Adrenal gland (tissue), 12 donors: ENCODE measurements around the gene KCNT1. TPM values are rescaled to one million over a fixed set of nuclear protein-coding genes. Genes with fewer than 3 reads are reported as not detected.

ENCODE experiments used
- DNase-seq, 7 donors: peaks; one replicate each; pipeline ENCODE4 v3.0.0-alpha.2; 2019 to 2020
- H3K27ac ChIP-seq, 5 donors: fragments of 200-600 bp; sonication (generic) in 4 of 5; 1 replicate in 3 of 5; 2 replicates in 2 of 5; pipeline versions ENCODE4 v1.5.1 to v1.8.0; 2016 to 2020; ENCODE audit warnings: mild to moderate bottlenecking in 1 of 5
- H3K27me3 ChIP-seq: fragments of 200-600 bp; 2 replicates; pipeline ENCODE4 v1.8.0; 2021
- H3K36me3 ChIP-seq, 2 donors: fragments of 200-600 bp; replicated peaks in 1 of 2; 1 replicate in 1 of 2; 2 replicates in 1 of 2; pipeline versions ENCODE4 v1.5.1 to v1.8.0; 2018 to 2022
- H3K4me1 ChIP-seq, 2 donors: fragments of 200-600 bp; replicated peaks in 1 of 2; 1 replicate in 1 of 2; 2 replicates in 1 of 2; pipeline versions ENCODE4 v1.5.1 to v1.8.0; 2018 to 2021
- H3K4me3 ChIP-seq, 4 donors: fragments of 200-600 bp; sonication (generic) in 3 of 4; one replicate each; pipeline ENCODE4 v1.5.1; 2016 to 2018
- H3K9me3 ChIP-seq, 3 donors: fragments of 200-600 bp; sonication (generic) in 1 of 3; replicated peaks in 1 of 3; 1 replicate in 2 of 3; 2 replicates in 1 of 3; pipeline versions ENCODE4 v1.5.1 to v1.8.0; 2016 to 2021
- POLR2A ChIP-seq, 2 donors: fragments of 450-650 bp; IDR thresholded peaks; one replicate each; pipeline ENCODE4 v1.6.1; 2017; ENCODE audit warnings: antibody characterized with exemption in 2 of 2, mild to moderate bottlenecking in 2 of 2, moderate library complexity in 1 of 2
- WGBS, 4 donors: extraction: QIAGEN DNeasy Blood & Tissue Kit in 2 of 4; methylation state at CpG; one replicate each; pipeline versions ENCODE4 v1.1.5 to v1.1.7; 2013 to 2017; 5-methylcytosine and 5-hydroxymethylcytosine counted together
- intact Hi-C, 2 donors: fragments of 100-400 bp; cut with DNase I; formaldehyde crosslinking; loops; one replicate each; pipeline versions ENCODE4 v1.14.1 to v1.15.0; 2022 to 2023
- polyA plus RNA-seq, 3 donors: library from polyadenylated mRNA; stranded (reverse); fragments of 200-250 nt in 2 of 3; fragments of 350-450 nt in 1 of 3; fragmentation: Illumina TruSeq in 1 of 3; extraction: RNeasy Lipid Tissue Mini Kit (QIAGEN cat#74804) in 1 of 3; gene quantifications; one replicate each; pipeline ENCODE4 v1.2.3, GENCODE V29; 2013 to 2014
- total RNA-seq, 9 donors: library from RNA; depleted of rRNA in 4 of 9; stranded (reverse); fragments of >200 nt in 4 of 9; fragments of 120-200 nt in 1 of 9; fragmentation: NEBNext Ultra II Directional in 1 of 9; extraction: Animal tissue kit (Norgen Biotek cat#: 25700) in 1 of 9; gene quantifications; one replicate each; pipeline versions ENCODE4 v1.1.0 to v1.2.4, GENCODE V29; 2013 to 2023
- TF ChIP-seq, protein P1 (sequence below), 6 experiments: fragments of 450-650 bp in 4 of 6; fragments of 200-600 bp in 2 of 6; sonication (generic) in 1 of 6; IDR thresholded peaks; 1 replicate in 5 of 6; 2 replicates in 1 of 6; pipeline versions ENCODE4 v1.5.1 to v1.8.0; 2016 to 2021; ENCODE audit warnings: antibody characterized with exemption in 6 of 6, mild to moderate bottlenecking in 2 of 6, moderate library complexity in 1 of 6
- donor health status: healthy with polysubstance abuse.
- donor health status: Bipolar disorder and iron deficiency.
- donor health status: DM: yes; HTN: yes; CAD: no.
- donor health status: DM: no; HTN: no; CAD: no.
- donor health status: DM: no; HTN: no; CAD: no.
- donor health status: DM: yes; HTN: yes; CAD: no.

Gene KCNT1
- total and polyA plus RNA-seq, 12 donors = 0.05 to 2.4 (median 0.24) TPM; not detected in 6

DNA sequence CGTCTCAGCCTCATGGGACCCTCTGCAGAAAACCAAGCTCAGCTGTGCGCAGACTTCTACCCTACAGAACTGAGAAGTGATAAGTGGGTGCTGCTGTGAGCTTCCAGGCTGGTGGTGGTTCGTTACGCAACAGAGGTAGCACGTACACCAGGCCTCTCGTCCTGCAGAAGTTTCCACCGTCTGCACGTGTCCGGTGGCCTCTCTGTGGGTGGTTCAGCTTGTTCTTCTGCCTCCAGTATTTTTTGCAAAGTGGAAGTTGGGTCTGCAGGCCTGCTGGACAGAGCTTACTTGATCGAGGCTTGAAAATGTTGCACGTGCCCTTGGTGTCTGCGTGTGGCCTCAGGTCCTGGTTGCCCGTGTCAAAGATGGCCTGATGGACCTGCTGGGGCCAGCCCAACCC, 27.5 kb downstream of the KCNT1 start:
- no peak overlapping the region for H3K27ac ChIP-seq
- H3K4me1 ChIP-seq = no peaks in the 10 kb centered on the region
- intact Hi-C loops = no loop called here
- no peaks in the 10 kb centered on the region for H3K36me3 ChIP-seq
- no peak for TF ChIP-seq POLR2A (IDR thresholded peaks at IDR 0.05)
- TF ChIP-seq, protein P1, sequence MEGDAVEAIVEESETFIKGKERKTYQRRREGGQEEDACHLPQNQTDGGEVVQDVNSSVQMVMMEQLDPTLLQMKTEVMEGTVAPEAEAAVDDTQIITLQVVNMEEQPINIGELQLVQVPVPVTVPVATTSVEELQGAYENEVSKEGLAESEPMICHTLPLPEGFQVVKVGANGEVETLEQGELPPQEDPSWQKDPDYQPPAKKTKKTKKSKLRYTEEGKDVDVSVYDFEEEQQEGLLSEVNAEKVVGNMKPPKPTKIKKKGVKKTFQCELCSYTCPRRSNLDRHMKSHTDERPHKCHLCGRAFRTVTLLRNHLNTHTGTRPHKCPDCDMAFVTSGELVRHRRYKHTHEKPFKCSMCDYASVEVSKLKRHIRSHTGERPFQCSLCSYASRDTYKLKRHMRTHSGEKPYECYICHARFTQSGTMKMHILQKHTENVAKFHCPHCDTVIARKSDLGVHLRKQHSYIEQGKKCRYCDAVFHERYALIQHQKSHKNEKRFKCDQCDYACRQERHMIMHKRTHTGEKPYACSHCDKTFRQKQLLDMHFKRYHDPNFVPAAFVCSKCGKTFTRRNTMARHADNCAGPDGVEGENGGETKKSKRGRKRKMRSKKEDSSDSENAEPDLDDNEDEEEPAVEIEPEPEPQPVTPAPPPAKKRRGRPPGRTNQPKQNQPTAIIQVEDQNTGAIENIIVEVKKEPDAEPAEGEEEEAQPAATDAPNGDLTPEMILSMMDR (IDR thresholded peaks at IDR 0.05) = no peak
- no peak overlapping the region for H3K4me3 ChIP-seq
- H3K27me3 ChIP-seq = no peaks in the 10 kb centered on the region
- DNase-seq = no peak
- WGBS, 4 donors = 81 to 85% (median 84%) methylated on average over 10 to 13 of the region's 13 CpGs
- H3K9me3 ChIP-seq = no peaks in the 10 kb centered on the region

DNA sequence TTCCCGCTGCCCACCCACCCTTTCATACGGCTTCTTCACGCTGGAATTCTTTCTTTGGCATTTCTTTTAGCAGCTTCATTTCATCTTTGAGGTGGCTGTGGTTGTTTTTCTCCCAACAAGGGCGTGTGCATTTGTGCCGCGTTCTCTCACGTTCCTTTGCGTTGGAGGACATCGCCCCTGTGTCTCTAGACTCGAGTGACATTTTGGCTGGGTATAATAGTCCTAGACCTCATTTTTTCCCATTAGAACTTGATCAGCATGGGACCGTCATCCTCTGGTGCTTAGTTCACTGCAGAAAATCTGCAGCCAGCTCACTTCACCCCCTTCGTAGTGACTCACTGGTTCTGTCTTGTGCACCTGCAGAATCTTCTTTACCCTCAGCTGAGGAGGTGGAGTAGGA, 29.5 kb downstream of the KCNT1 start:
- intact Hi-C loops = no loop called here
- Histone ChIP-seq H3K4me1 (no peaks in the 10 kb centered on the region), H3K27me3 (peaks cover 5% of the 10 kb centered on the region), H3K4me3 (no peak overlapping the region), H3K9me3 (no peaks in the 10 kb centered on the region), H3K27ac (no peak overlapping the region), H3K36me3 (no peaks in the 10 kb centered on the region)
- TF ChIP-seq, protein P1 (IDR thresholded peaks at IDR 0.05) = no peak
- TF ChIP-seq POLR2A (IDR thresholded peaks at IDR 0.05) = no peak
- 92 to 96% (median 93%) methylated on average over 12 of the region's 12 CpGs for WGBS, 4 donors
- DNase-seq = no peak

DNA sequence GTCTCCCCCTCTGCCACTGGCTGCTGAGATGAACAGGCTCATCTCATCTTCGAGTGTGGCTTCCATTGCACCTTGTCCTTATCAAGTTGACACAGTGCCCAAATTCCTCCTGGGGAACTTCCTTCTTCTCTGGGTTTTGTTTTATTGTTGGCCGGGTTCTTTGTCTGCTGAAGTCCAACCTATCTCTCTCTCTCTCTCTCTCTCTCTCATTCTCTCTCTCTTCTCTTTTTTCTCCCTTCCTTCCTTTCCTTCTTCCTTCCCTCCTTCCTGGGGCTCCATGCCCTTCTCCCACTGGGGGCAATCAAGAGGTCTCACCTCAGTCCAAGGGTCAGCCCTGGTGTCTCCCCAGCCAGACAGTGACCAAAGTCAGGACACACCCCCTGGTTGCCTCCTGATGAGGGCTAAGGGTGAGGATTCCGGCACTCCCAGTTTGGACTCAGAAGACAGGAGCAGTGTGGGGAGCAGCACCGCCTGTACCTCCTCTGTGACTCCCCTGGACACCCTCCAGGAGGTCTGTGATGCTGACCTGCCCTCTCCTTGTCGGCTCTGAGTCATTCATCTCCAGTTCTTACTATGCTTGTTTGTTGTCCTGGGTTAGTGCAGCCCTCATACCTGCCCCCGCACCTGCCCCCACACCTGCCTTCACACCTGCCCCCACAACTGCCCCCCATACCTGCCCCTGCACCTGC, 30.7 kb downstream of the KCNT1 start:
- no peaks in the 10 kb centered on the region for H3K36me3 ChIP-seq
- no peak overlapping the region for H3K27ac ChIP-seq
- WGBS, 4 donors = 58 to 70% (median 65%) methylated on average over 6 of the region's 6 CpGs
- intact Hi-C loops = no loop called here
- no peak overlapping the region for H3K4me3 ChIP-seq
- no peak for TF ChIP-seq POLR2A (IDR thresholded peaks at IDR 0.05)
- TF ChIP-seq, protein P1 (IDR thresholded peaks at IDR 0.05) = no peak
- peaks cover 10% of the 10 kb centered on the region for H3K27me3 ChIP-seq
- no peak for DNase-seq
- no peaks in the 10 kb centered on the region for H3K9me3 ChIP-seq
- no peaks in the 10 kb centered on the region for H3K4me1 ChIP-seq

DNA sequence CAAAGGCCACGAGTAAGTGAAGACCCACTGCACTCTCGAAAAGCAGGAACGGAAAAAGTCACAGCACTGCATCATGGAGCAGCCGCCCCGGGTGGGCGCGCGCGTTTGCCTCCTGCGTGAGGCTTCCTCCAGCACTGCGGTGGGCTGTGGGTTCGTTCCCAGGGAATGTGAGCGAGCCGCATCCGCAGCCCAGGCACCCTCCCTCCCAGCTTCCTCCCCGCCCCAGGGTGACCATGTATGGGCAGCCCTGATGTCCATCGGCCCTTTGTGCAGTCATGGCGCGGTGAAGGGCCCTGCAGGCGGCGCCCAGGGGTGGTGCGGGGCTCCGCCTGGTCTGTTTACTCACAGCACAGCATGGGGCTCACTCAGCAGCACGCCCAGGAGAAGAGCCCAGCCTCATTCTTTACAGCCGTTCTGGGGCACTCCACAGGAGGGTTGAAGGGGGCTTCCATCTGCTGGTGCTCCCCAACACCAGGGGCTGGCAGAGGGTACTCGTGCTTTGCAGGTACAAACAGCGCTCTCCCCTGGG, 32.7 kb downstream of the KCNT1 start:
- 74 to 83% (median 78%) methylated on average over 16 to 27 of the region's 27 CpGs for WGBS, 4 donors
- H3K27ac ChIP-seq = no peak overlapping the region
- H3K4me3 ChIP-seq = no peak overlapping the region
- H3K27me3 ChIP-seq = peaks cover 10% of the 10 kb centered on the region
- TF ChIP-seq POLR2A (IDR thresholded peaks at IDR 0.05) = no peak
- TF ChIP-seq, protein P1 (IDR thresholded peaks at IDR 0.05) = no peak
- no peaks in the 10 kb centered on the region for H3K36me3 ChIP-seq
- H3K4me1 ChIP-seq = no peaks in the 10 kb centered on the region
- intact Hi-C loops = no loop called here
- no peaks in the 10 kb centered on the region for H3K9me3 ChIP-seq
- DNase-seq = no peak
